Esophagus squamous epithelium (tissue), 4 donors: Measurements from ENCODE around the gene AP2A2.

Experiments
- CTCF ChIP-seq, 6 experiments: fragments of 450-650 bp in 4 of 6; fragments of 200-600 bp in 2 of 6; sonication (generic) in 2 of 6; IDR thresholded peaks; one replicate each; pipeline ENCODE4 v1.5.1; 2016 to 2019; ENCODE audit warnings: antibody characterized with exemption in 6 of 6, mild to moderate bottlenecking in 4 of 6, moderate library complexity in 4 of 6
- POLR2A ChIP-seq, 4 donors: fragments of 450-650 bp; IDR thresholded peaks; one replicate each; pipeline ENCODE4 v1.6.1; 2017; ENCODE audit warnings: antibody characterized with exemption in 4 of 4, mild to moderate bottlenecking in 4 of 4, moderate library complexity in 3 of 4

- no peak for TF ChIP-seq CTCF (IDR thresholded peaks at IDR 0.05)
- TF ChIP-seq POLR2A (IDR thresholded peaks at IDR 0.05) = no peak
Measured at GRCh38 chr11:953512-953911, 27.8 kb downstream of the AP2A2 start.
